ENCODE measurements around the gene HNRNPAB.

DNA sequence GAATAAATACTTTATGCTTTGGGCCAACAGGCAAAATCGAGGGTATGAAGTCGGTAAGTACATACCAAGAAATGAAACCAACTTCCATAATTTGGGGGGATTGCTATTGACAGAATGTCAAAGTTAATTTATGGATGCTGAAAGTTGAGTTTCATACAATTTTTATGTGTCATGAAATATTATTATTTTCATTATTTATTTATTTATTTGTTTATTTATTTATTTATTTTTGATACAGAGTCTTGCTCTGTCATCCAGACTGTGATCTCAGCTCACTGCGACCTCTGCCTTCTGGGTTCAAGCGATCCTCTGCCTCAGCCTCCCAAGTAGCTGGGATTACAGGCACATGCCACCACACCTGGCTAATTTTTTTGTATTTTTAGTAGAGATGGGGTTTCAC, 12.7 kb upstream of the HNRNPAB start:
- TF ChIP-seq POLR2A (IDR thresholded peaks at IDR 0.05; ENCODE audit: low read depth, low read length), result no peak
- TF ChIP-seq POLR2AphosphoS5 (IDR thresholded peaks at IDR 0.05; ENCODE audit: low read depth, low read length), result no peak
- TF ChIP-seq TAF1 (IDR thresholded peaks at IDR 0.05; ENCODE audit: borderline replicate concordance, low read depth, low read length), result no peak
